GM18868 (cell line): ENCODE measurements around the gene CNST.
"Not testable (repeated sequence)": the region's sequence is repeated elsewhere in the genome, so short reads cannot be mapped to it uniquely, and the experiment has no call there.

ENCODE experiments used
- ATAC-seq: cut with Tn5 transposase; IDR thresholded peaks from one replicate; pipeline ENCODE4 v1.9.1; 2021; ENCODE audit warnings: mild to moderate bottlenecking, moderate library complexity; ENCODE audit not compliant: unreplicated experiment

CNST gene

DNA sequence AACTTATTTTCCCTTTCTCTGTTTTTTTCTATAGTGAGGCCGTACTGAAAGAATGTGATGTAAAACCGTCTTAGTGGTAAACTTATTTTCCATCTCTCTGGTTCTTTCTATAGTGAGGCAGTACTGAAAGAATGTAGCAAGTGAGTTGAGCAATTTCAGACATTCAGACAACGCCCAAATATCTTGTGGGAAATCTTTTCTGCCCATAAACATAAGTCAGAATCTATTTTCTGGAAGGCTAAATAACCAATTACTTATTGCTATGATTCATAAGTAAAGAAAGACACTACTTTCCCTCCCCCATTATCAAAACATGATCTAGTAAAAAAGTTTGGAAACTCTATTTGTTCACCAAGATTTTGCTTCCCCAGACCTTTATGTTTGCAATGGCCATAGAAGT, 139.1 kb downstream of the CNST start:
- no peak for ATAC-seq

DNA sequence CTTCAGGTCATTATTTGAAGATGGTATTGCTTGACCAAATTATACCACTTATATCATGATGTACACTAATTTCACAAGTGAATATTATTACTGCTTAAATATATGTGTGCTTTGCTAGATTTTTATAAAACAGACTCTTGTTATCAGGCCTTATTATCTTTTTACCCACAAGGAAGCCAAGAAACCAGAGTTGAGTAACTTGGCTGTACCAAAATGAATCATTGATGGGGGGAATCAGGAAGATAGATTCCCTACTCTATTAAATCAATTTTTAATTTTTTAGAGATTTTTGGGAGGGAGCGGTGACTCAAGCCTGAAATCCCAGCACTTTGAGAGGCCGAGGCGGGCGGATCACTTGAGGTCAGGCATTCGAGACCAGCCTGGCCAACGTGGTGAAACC, 141.9 kb downstream of the CNST start:
- no peak for ATAC-seq

DNA sequence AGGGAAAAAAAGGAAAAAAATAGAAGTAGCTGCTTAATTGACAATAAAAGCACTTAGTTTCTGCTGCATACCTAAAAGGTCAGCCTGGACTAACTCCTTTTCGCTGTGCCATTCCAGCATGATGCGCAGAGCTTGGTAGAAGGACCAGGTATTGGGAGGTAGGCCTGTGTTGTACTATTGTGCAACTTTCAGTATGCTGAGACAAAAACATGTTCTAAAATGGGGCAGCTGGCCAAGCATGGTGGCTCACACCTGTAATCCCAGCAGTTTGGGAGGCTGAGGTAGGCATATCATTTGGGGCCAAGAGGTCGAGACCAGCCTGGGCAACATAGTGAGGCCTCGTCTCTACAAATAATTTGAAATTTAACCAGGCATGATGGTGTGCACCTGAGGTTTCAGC, 142.9 kb downstream of the CNST start:
- ATAC-seq, result no peak

DNA sequence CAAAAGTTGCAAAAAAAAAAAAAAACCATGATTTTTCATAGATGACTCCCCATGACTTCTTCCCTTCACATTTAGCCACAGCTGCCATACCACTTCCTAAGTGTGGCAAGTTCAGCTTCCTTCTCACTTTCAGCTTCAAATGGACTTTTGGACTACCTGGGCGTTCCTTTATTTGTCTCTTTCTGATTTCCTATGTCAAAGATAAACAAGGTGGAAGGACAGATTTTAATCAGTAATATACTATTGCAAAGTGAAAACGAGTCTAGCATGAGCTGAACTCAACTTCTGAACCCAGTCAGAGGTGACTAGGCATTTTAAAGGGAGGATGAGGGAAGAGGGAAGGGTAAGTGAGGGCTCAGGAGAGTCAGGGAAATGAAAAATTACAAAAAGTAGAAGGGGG, 143.6 kb downstream of the CNST start:
- no peak for ATAC-seq

DNA sequence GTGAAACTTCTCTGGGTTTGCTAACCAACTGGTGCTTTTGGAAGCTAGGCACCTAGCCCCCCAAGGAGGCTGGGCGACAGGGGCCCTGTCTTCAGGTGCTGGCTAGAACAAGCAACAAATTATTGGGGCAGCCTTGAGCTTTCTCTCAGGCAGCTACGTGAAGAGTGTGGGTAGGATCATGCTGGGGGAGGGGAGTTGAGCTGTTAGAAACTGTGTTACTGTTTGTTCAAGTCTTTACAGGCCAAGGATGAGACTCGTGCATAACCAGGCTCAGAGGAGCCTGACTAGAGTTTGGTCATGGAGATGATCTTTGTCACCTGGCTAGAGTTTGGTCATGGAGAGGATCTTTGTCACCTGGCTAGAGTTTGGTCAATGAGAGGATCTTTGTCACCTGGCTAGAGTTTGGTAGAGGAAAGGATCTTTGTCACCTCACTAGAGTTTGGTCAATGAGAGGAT, 145.3 kb downstream of the CNST start:
- no peak for ATAC-seq

DNA sequence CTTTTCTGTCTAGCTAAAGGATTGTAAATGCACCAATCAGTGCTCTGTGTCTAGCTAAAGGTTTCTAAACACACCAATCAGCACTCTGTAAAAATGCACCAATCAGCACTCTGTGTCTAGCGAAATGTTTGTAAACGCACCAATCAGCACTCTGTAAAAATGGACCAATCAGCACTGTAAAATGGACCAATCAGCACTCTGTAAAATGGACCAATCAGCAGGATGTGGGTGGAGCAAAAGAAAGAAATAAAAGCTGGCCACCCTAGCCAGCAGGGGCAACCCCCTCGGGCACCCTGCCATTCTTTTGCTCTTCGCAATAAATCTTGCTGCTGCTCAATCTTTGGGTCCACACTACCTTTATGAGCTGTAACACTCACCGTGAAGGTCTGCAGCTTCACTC, 146.2 kb downstream of the CNST start:
- ATAC-seq, result not testable (repeated sequence)
